ENCODE data around the gene GPR18. TPM values are rescaled to one million over a fixed set of nuclear protein-coding genes. Genes with fewer than 3 reads are reported as not detected.
A peak's percentile ranks its signal among the peaks of the same experiment; 100 is the strongest.

GPR18 gene
- total RNA-seq, 1 experiment from 2014 or later: not detected

GRCh38 chr13:99267927-99268326 lies 9.7 kb upstream of the GPR18 start:
- Histone ChIP-seq H2BK15ac (ENCODE audit: low read depth, low read length) (no peak overlapping the region), H4K5ac (ENCODE audit: insufficient read length, low read depth, low read length) (no peak overlapping the region), H3K18ac (ENCODE audit: insufficient read length, low read depth, low read length) (no peak overlapping the region), H3K27ac (ENCODE audit: insufficient read length, low read depth, low read length) (no peak overlapping the region), H2BK20ac (ENCODE audit: low read depth, low read length, poor library complexity, severe bottlenecking) (no peak overlapping the region), H4K20me1 (ENCODE audit: control insufficient read depth, insufficient read depth, insufficient read length) (no peaks in the 10 kb centered on the region), H4K91ac (ENCODE audit: insufficient read length, low read depth, low read length) (no peak overlapping the region), H3K4ac (ENCODE audit: low read depth, low read length) (no peak overlapping the region), H3K9me3 (ENCODE audit: control insufficient read depth, low read depth, low read length) (no peaks in the 10 kb centered on the region), H2AFZ (ENCODE audit: low read length) (no peak overlapping the region), H2BK120ac (ENCODE audit: low read depth, low read length, poor library complexity, severe bottlenecking) (no peak overlapping the region), H4K8ac (replicated peaks; ENCODE audit: insufficient read length, low read depth, low read length) (no peak overlapping the region), H3K9ac (ENCODE audit: extremely low read depth, insufficient read length, low read length) (no peak overlapping the region), H3K27me3 (ENCODE audit: insufficient read depth, low read length) (no peaks in the 10 kb centered on the region), H3K4me2 (ENCODE audit: insufficient read depth, insufficient read length, low read length) (no peak overlapping the region), H2AK5ac (ENCODE audit: insufficient read length, low read length) (no peak overlapping the region), H2BK5ac (ENCODE audit: insufficient read length, low read length) (no peak overlapping the region), H3K14ac (ENCODE audit: insufficient read depth, low read length) (no peak overlapping the region), H3K23me2 (ENCODE audit: insufficient read length, low read depth, low read length, poor library complexity, severe bottlenecking) (no peaks in the 10 kb centered on the region), H2BK12ac (ENCODE audit: insufficient read length, low read depth, low read length) (no peak overlapping the region), H3K23ac (ENCODE audit: insufficient read length, low read depth, low read length) (no peak overlapping the region), H3K4me1 (ENCODE audit: insufficient read depth, low read length) (no peaks in the 10 kb centered on the region), H3K79me1 (ENCODE audit: insufficient read depth, low read depth, low read length, poor library complexity, severe bottlenecking) (no peaks in the 10 kb centered on the region), H3K56ac (ENCODE audit: insufficient read length, low read depth, low read length) (no peak overlapping the region), H3K79me2 (ENCODE audit: insufficient read depth, low read length) (no peaks in the 10 kb centered on the region), H3T11ph (ENCODE audit: low read length) (no peak overlapping the region)
- Mint-ChIP-seq H3K4me1 (peaks cover 3% of the 10 kb centered on the region in 2 experiments; a peak in 2 of 4 replicates), H3K27me3 (ENCODE audit: low read depth) (no peaks in the 10 kb centered on the region), H3K9me3 (peaks cover 3% of the 10 kb centered on the region in 2 experiments; a peak in 3 of 5 replicates), H3K36me3 (ENCODE audit: insufficient read depth in 1 of 3, low read depth in 3 of 3) (peaks cover 0 to 11% (median 2%) of the 10 kb centered on the region in 3 experiments; a peak in 2 of 7 replicates), H3K27ac (peak overlapping the region in 1 of 3 experiments; percentile 39; a peak in 1 of 7 replicates), H3K4me3 (no peak overlapping the region)
- no peak for TF ChIP-seq CTCF (conservative IDR thresholded peaks at IDR 0.05)
- whole genome bisulfite sequencing (ENCODE audit: extremely low coverage, insufficient read length, low lambda C conversion rate): no CpG with 5 or more reads among the region's 4 CpGs
- no peak for DNase-seq

Data from H9 (cell line).